NCI-H128 (cell line): ENCODE measurements around the gene EPSTI1.

Experiments used
- DNase-seq: peaks from one replicate; lab custom pipeline; 2025; ENCODE audit not compliant: unreplicated experiment; lab: John Stamatoyannopoulos, UW

EPSTI1 gene

DNA sequence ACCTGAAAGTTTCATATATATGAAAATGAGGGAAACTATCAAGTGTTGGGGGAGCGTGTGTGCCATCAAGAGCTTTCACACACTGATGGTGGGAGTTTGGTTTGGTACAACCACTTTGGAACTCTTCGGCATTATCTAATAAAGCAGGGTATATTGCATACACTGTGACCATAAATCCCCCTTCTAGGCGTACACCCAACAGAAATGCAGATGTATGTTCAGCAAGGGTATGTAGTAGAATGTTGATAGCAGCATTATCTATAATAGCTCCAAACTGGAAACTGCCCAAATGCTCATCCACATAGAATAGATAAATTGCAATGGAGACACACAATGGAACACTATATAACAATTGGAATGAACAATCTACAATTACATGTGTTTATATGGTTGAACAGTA lies 139.9 kb downstream of the EPSTI1 start:
- DNase-seq = no peak

DNA sequence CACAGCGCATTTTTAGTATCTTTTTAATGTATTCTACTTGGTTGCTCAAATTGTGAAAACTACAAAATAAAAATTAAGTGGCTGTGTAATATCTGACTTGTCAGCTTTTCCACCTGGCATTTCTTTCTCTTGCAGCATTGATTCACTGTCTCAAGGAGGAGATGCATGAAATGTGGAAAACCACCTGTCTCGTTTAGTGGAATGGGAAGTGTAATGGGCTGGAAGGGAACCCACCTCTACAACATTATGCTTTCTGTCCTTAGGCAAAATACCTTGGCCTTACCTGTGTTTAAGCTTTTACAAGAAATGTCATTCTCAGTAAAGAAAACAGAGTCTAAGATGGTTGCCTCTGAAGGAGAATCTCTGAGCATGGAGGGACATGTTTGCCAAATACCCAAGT lies 142.8 kb downstream of the EPSTI1 start:
- DNase-seq = no peak

DNA sequence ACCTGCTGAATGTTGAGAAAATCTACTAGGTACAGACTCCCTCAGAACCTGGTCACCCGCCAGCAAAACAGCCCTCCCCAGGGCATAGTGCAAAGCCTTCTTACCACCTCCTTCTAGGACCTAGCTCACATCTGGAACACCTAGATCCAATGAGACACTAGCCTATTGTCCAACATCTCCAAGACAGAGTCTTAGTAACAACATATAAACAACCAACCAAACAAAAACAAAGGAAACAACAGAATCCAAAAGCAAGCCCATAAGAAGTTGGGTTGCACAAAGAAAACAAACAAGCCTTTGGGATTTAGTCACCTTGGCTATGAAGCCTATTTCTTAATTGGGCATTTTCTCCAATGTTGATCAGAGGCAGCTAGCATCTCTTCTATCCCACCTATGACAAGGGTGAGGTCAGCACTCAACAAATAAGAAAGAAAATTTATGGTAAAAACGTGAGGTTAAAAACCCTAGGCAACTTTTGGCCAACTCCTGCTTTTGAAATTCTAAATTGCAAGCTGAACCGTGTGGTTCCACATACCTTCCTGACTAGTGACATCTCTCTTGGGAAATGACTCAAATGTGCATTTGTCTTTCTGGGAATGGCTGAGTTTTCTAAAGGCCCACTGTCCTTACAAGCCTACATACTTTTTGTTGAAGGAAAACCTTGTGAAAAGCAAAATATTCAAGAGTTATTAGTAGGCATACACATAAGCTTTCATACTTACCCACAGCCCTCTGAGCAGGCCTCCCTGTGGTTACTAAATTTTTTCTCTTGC lies 144.0 kb downstream of the EPSTI1 start:
- DNase-seq = no peak

DNA sequence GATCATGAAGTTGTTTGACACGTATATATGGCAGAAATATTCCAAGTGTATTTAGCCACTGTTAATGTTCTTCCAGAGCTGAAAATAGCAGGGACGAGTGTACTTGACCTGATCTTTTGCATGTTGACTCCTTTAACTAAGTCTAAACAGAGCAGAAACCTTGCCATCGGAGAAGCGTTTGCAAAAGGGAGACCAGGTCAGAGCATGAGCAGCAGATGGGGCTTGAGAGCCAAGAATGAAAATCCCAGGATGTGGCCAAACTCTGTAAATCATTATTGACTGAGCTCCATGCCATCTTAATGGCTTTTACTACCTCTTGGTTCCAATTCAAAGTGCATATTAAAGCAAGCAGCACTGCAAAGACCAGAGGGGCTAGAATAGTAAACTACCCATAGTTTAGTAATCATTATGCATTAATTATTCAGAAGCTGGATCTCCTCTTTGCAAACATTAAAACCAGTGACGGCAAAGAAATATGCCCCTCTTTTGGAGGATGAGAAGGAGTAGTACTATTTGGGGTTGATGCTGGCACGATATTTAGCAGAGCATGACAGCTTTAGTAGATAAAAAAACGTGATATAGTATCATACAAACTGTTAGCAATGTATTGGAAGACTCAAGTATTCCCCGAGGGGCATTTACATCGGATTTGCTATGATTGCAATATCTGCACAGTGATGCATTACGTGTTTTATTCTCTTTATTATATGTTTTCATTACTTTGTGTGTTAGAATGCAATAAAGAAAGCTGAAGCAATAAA lies 154.9 kb downstream of the EPSTI1 start:
- no peak for DNase-seq
